IMR-90 (cell line): Measurements from ENCODE around the gene MAJIN. TPM values are rescaled to one million over a fixed set of nuclear protein-coding genes. Genes with fewer than 3 reads are reported as not detected.

Experiments used
- ATAC-seq: fragments of 200-7000 bp; cut with Tn5 transposase; 2 replicates; pipeline ENCODE4 v1.9.1; 2020; ENCODE audit warnings: low read depth, mild to moderate bottlenecking, moderate library complexity
- BruUV-seq: library from RNA; stranded (reverse); fragments of 400-500 nt; replicated peaks from 2 replicates; lab custom pipeline; 2021; lab: Mats Ljungman, UMichigan
- CTCF ChIA-PET: fragments of 300-600 bp; formaldehyde crosslinking; extraction: SDS; loops from one replicate; lab custom pipeline; 2021; ENCODE audit warnings: antibody characterized with exemption; lab: Yijun Ruan, JAX
- POLR2A ChIA-PET: fragments of 300-600 bp; sonication (Branson Sonifier 250); formaldehyde crosslinking; loops from one replicate; lab custom pipeline; 2022; ENCODE audit warnings: antibody characterized with exemption; ENCODE audit not compliant: unreplicated experiment; lab: Charles Lee
- DNase-seq: peaks from one replicate; pipeline ENCODE4 v3.0.0; 2013
- H2AFZ ChIP-seq: replicated peaks from 2 replicates; pipeline ENCODE3; 2013; ENCODE audit warnings: low read length, mild to moderate bottlenecking; ENCODE audit not compliant: poor library complexity
- H2AK5ac ChIP-seq: 2 replicates; pipeline ENCODE4 v1.6.1; 2013; ENCODE audit warnings: low read depth, low read length, inconsistent platforms
- H2AK9ac ChIP-seq: replicated peaks from 2 replicates; pipeline ENCODE3; 2013; ENCODE audit warnings: mild to moderate bottlenecking, low read depth, low read length, moderate library complexity; ENCODE audit not compliant: poor library complexity
- H2BK120ac ChIP-seq: 2 replicates; pipeline ENCODE4 v1.6.1; 2013; ENCODE audit warnings: low read depth, low read length, inconsistent platforms
- H2BK15ac ChIP-seq: 3 replicates; pipeline ENCODE4 v1.6.1; 2013; ENCODE audit warnings: low read depth, low read length, inconsistent platforms
- H2BK20ac ChIP-seq: 2 replicates; pipeline ENCODE4 v1.6.1; 2013; ENCODE audit warnings: low read depth, mild to moderate bottlenecking, inconsistent platforms, low read length, moderate library complexity
- H2BK5ac ChIP-seq: 2 replicates; pipeline ENCODE4 v1.6.1; 2013; ENCODE audit warnings: mild to moderate bottlenecking, low read depth, low read length, inconsistent platforms; ENCODE audit not compliant: poor library complexity, severe bottlenecking
- H3K14ac ChIP-seq: replicated peaks from 2 replicates; pipeline ENCODE4 v1.6.1; 2013; ENCODE audit warnings: low read depth, low read length, inconsistent platforms
- H3K18ac ChIP-seq: 2 replicates; pipeline ENCODE4 v1.6.1; 2013; ENCODE audit warnings: low read depth, low read length, control low read depth
- H3K23ac ChIP-seq: 2 replicates; pipeline ENCODE4 v1.6.1; 2013; ENCODE audit warnings: low read depth, low read length, inconsistent platforms
- H3K27ac ChIP-seq: 2 replicates; pipeline ENCODE4 v1.5.1; 2013; ENCODE audit warnings: mild to moderate bottlenecking, control low read depth, low read length; ENCODE audit not compliant: insufficient read depth
- H3K27me3 ChIP-seq: 2 replicates; pipeline ENCODE4 v1.6.1; 2013; ENCODE audit warnings: low read length; ENCODE audit not compliant: control insufficient read depth, insufficient read depth
- H3K36me3 ChIP-seq: 2 replicates; pipeline ENCODE4 v1.6.1; 2013; ENCODE audit warnings: low read length, mixed read lengths; ENCODE audit not compliant: control insufficient read depth, insufficient read depth
- H3K4ac ChIP-seq: 2 replicates; pipeline ENCODE4 v1.6.1; 2013; ENCODE audit warnings: low read depth, low read length, inconsistent platforms
- H3K4me1 ChIP-seq: 2 replicates; pipeline ENCODE4 v1.6.1; 2013; ENCODE audit warnings: low read length, mixed read lengths; ENCODE audit not compliant: control insufficient read depth, insufficient read depth
- H3K4me2 ChIP-seq: 2 replicates; pipeline ENCODE4 v1.6.1; 2013; ENCODE audit warnings: low read depth, mild to moderate bottlenecking, control low read depth, low read length, moderate library complexity
- H3K4me3 ChIP-seq: 2 replicates; pipeline ENCODE4 v1.5.1; 2013; ENCODE audit warnings: low read depth, mild to moderate bottlenecking, control low read depth, low read length, moderate library complexity; ENCODE audit not compliant: insufficient read depth
- H3K56ac ChIP-seq: 2 replicates; pipeline ENCODE4 v1.6.1; 2013; ENCODE audit warnings: low read length, inconsistent platforms; ENCODE audit not compliant: insufficient read depth; ENCODE audit errors: extremely low read depth
- H3K79me1 ChIP-seq, 2 experiments: 2 replicates each; pipeline ENCODE4 v1.6.1; 2013; ENCODE audit warnings: low read length in 2 of 2, inconsistent platforms in 1 of 2, low read depth in 1 of 2
- H3K9ac ChIP-seq: 2 replicates; pipeline ENCODE4 v1.6.1; 2013; ENCODE audit warnings: low read depth, low read length, control low read depth
- H3K9me1 ChIP-seq: 2 replicates; pipeline ENCODE4 v1.6.1; 2013; ENCODE audit warnings: low read length, inconsistent platforms; ENCODE audit not compliant: insufficient read depth
- H3K9me3 ChIP-seq: 2 replicates; pipeline ENCODE4 v1.6.1; 2013; ENCODE audit warnings: low read length; ENCODE audit not compliant: control insufficient read depth, insufficient read depth
- H4K20me1 ChIP-seq: 2 replicates; pipeline ENCODE4 v1.6.1; 2013; ENCODE audit warnings: low read length, inconsistent platforms; ENCODE audit not compliant: insufficient read depth
- H4K5ac ChIP-seq: 2 replicates; pipeline ENCODE4 v1.6.1; 2013; ENCODE audit warnings: mild to moderate bottlenecking, low read depth, low read length, control low read depth
- H4K8ac ChIP-seq, 2 experiments: 2 replicates each; pipeline ENCODE4 v1.6.1; 2013; ENCODE audit warnings: low read depth in 2 of 2, low read length in 2 of 2, control low read depth in 1 of 2, inconsistent platforms in 1 of 2
- H4K91ac ChIP-seq: 2 replicates; pipeline ENCODE4 v1.6.1; 2013; ENCODE audit warnings: low read depth, low read length, inconsistent platforms; ENCODE audit not compliant: insufficient read depth
- FOS ChIP-seq: fragments of 150-350 bp; IDR thresholded peaks from 2 replicates; pipeline ENCODE4 v1.6.1; 2016; ENCODE audit warnings: low read depth, low read length
- MXI1 ChIP-seq: IDR thresholded peaks from 2 replicates; pipeline ENCODE4 v1.6.1; 2012; ENCODE audit warnings: low read depth, mild to moderate bottlenecking, low read length, moderate library complexity, borderline replicate concordance
- NFE2L2 ChIP-seq: fragments of 150-350 bp; IDR thresholded peaks from 2 replicates; pipeline ENCODE4 v1.6.1; 2016; ENCODE audit warnings: low read depth, mild to moderate bottlenecking, low read length
- RAD21 ChIP-seq: IDR thresholded peaks from 2 replicates; pipeline ENCODE4 v1.6.1; 2012; ENCODE audit warnings: low read length, improper control_type of control experiment
- RCOR1 ChIP-seq: IDR thresholded peaks from 2 replicates; pipeline ENCODE4 v1.6.1; 2012; ENCODE audit warnings: mild to moderate bottlenecking, low read length, improper control_type of control experiment; ENCODE audit not compliant: insufficient replicate concordance
- RFX5 ChIP-seq: IDR thresholded peaks from 2 replicates; pipeline ENCODE4 v1.8.0; 2012; ENCODE audit warnings: low read depth, mild to moderate bottlenecking, low read length, moderate library complexity
- USF2 ChIP-seq: fragments of 150-350 bp; IDR thresholded peaks from 2 replicates; pipeline ENCODE4 v1.6.1; 2017; ENCODE audit warnings: mild to moderate bottlenecking, antibody characterized with exemption, low read length, low read depth
- WGBS, 2 experiments: methylation state at CpG; one replicate each; pipeline versions ENCODE4 v1.1.5 to v1.1.7; 2013; ENCODE audit warnings: missing lambda C conversion rate in 2 of 2; ENCODE audit not compliant: insufficient read length in 1 of 2; ENCODE audit errors: extremely low coverage in 2 of 2; 5-methylcytosine and 5-hydroxymethylcytosine counted together
- dilution Hi-C: fragments of 300-500 bp; cut with HindIII; formaldehyde crosslinking; loops from one replicate; pipeline ENCODE4 v1.14.3; 2018; ENCODE audit warnings: low sequenced_read_pairs; ENCODE audit not compliant: unreplicated experiment
- in situ Hi-C: fragments of 300-500 bp; cut with MboI; formaldehyde crosslinking; loops from 3 replicates; pipeline ENCODE4 v1.14.3; 2019; ENCODE audit warnings: low sequenced_read_pairs, inconsistent platforms, mixed read lengths
- intact Hi-C: fragments of 100-400 bp; cut with micrococcal nuclease; formaldehyde crosslinking; loops from 2 replicates; pipeline ENCODE4 v1.10.0; 2022
- microRNA-seq, 2 experiments: library from miRNA; stranded (forward) in 1 of 2; unstranded in 1 of 2; fragments of 10-50 nt in 1 of 2; fragments of <30 nt in 1 of 2; gene quantifications in 1 of 2; microRNA quantifications in 1 of 2; one replicate each; pipeline versions ENCODE3 to v1.1.0; 2013 to 2020; ENCODE audit not compliant: insufficient read depth in 1 of 2, insufficient read length in 1 of 2, unreplicated experiment in 1 of 2
- polyA plus RNA-seq, 3 experiments: library from polyadenylated mRNA; depleted of rRNA; stranded (reverse); fragments of >200 nt; gene quantifications; 2 replicates each; pipeline ENCODE4 v1.2.3, GENCODE V29; 2012; ENCODE audit warnings: low replicate concordance in 1 of 3
- small RNA-seq, 5 experiments: library from RNA; depleted of rRNA; stranded (forward); fragments of <200 nt; gene quantifications; one replicate each; pipeline ENCODE3, GENCODE V24; 2012
- total RNA-seq: library from RNA; depleted of rRNA; stranded (reverse); fragments of >200 nt; gene quantifications from 2 replicates; pipeline ENCODE4 v1.2.3, GENCODE V29; 2012; rRNA removed

MAJIN gene
- total and polyA plus RNA-seq, 2 of the 4 experiments (the other 2 are of a cell fraction): not detected

- peak overlapping the region; percentile 88 to 96 for H4K8ac ChIP-seq
- peak overlapping the region; percentile 81 for H3K4ac ChIP-seq
- peak overlapping the region; percentile 81 for H2BK120ac ChIP-seq
- peak overlapping the region; percentile 67; the same call in 1 of the 2 replicates for H3K14ac ChIP-seq
- intact Hi-C loops (loop anchor here (1.0 kb wide), 1 partner anchor 41 kb away; no protein-coding TSS in a partner anchor), in situ Hi-C loops (no loop called here), dilution Hi-C loops (no loop called here)
- peak overlapping the region; percentile 77 for H4K91ac ChIP-seq
- peak overlapping the region; percentile 18; the same call in 1 of the 3 replicates for H2BK15ac ChIP-seq
- H3K36me3 ChIP-seq: no peaks in the 10 kb centered on the region
- no peak overlapping the region for H2BK20ac ChIP-seq
- WGBS, 2 experiments: 66% methylated on average over 7 of the region's 8 CpGs; no CpG with 5 or more reads in 1 of the 2 experiments
- DNase-seq (no peak), ATAC-seq (no peak)
- POLR2A ChIA-PET: interaction anchor here (0.6 kb wide), 1 partner anchor 126 kb away, joined by 4 read pairs; the partner anchor contains the start of gene ARL2
- H3K9me3 ChIP-seq: no peaks in the 10 kb centered on the region
- no peak overlapping the region for H2BK5ac ChIP-seq
- H3K56ac ChIP-seq: no peak overlapping the region
- peak overlapping the region; percentile 30; the same call in 1 of the 2 replicates for H3K27ac ChIP-seq
- peaks cover 10% of the 10 kb centered on the region for H3K4me1 ChIP-seq
- BruUV-seq: no TSS peak
- H2AFZ ChIP-seq: peak overlapping the region; percentile 98
- H4K20me1 ChIP-seq: peaks cover 3% of the 10 kb centered on the region; the same call in 1 of the 2 replicates
- TF ChIP-seq MXI1 (no peak), RAD21 (no peak), RFX5 (no peak), USF2 (no peak), FOS (no peak), NFE2L2 (no peak), RCOR1 (no peak)
- H2AK5ac ChIP-seq: peak overlapping the region; percentile 86
- H3K4me3 ChIP-seq: no peak overlapping the region
- peak overlapping the region; percentile 67; the same call in 1 of the 2 replicates for H3K18ac ChIP-seq
- peaks cover 0 to 3% of the 10 kb centered on the region in 2 experiments; a peak in 1 of 4 replicates for H3K79me1 ChIP-seq
- H3K9ac ChIP-seq: 0 out of 2 replicates have a peak overlapping the region, but pooled peaks have one; percentile 49
- peak overlapping the region; percentile 83 for H2AK9ac ChIP-seq
- CTCF ChIA-PET: interaction anchor here (0.5 to 2.2 kb wide), 11 partner anchors 12 to 435 kb away, joined by 3 to 15 read pairs (median 3); partner anchors contain the start of gene CDC42BPG
- H4K5ac ChIP-seq: peak overlapping the region; percentile 65
- H3K27me3 ChIP-seq: no peaks in the 10 kb centered on the region
- peak overlapping the region; percentile 53; the same call in 1 of the 2 replicates for H3K23ac ChIP-seq
- H3K4me2 ChIP-seq: no peak overlapping the region
- peaks cover 12% of the 10 kb centered on the region for H3K9me1 ChIP-seq
Observed at GRCh38 chr11:64888406-64888728, 83.5 kb downstream of the MAJIN start.

Small RNA genes within 50 kb of the gene (microRNA-seq; reads per million reads assigned to microRNA genes)
- gene MIR6749: 0 reads per million in 2 experiments
- gene MIR6750: 0 to 0.73 reads per million in 2 experiments
- 0 reads per million in 2 experiments for gene MIR6879

Small RNA genes within 50 kb of the gene (small RNA-seq; reads per million reads assigned to genes)
- 0 reads per million in 5 experiments for gene MIR6749
- gene MIR6750: 0 reads per million in 5 experiments
- gene MIR6879: 0 reads per million in 5 experiments

Other genes with a start within 250 kb of the MAJIN start
- 0.18 and 0.28 TPM in 2 replicates for gene NRXN2, start 248.9 kb downstream of the MAJIN start, total RNA-seq
- gene NRXN2, start 248.9 kb downstream of the MAJIN start, polyA plus RNA-seq (2012; rRNA removed): 0.13 and 0.22 TPM in 2 replicates
- gene RASGRP2, start 228.0 kb downstream of the MAJIN start, total RNA-seq: not detected in 2 replicates
- gene RASGRP2, start 228.0 kb downstream of the MAJIN start, polyA plus RNA-seq (2012; rRNA removed): 0.82 and 1.2 TPM in 2 replicates
- under 0.01 and 0.18 TPM in 2 replicates for gene PYGM, start 212.1 kb downstream of the MAJIN start, total RNA-seq
- 0.21 and 0.46 TPM in 2 replicates for gene PYGM, start 212.1 kb downstream of the MAJIN start, polyA plus RNA-seq (2012; rRNA removed)
- 56.8 and 76.1 TPM in 2 replicates for gene SF1, start 193.6 kb downstream of the MAJIN start, total RNA-seq
- gene SF1, start 193.6 kb downstream of the MAJIN start, polyA plus RNA-seq (2012; rRNA removed): 75.0 and 88.0 TPM in 2 replicates
- gene MAP4K2, start 168.9 kb downstream of the MAJIN start, total RNA-seq: 9.2 and 11.7 TPM in 2 replicates
- 16.6 and 22.2 TPM in 2 replicates for gene MAP4K2, start 168.9 kb downstream of the MAJIN start, polyA plus RNA-seq (2012; rRNA removed)
- gene MEN1, start 161.6 kb downstream of the MAJIN start, total RNA-seq: 8.8 and 9.4 TPM in 2 replicates
- 35.7 and 44.7 TPM in 2 replicates for gene MEN1, start 161.6 kb downstream of the MAJIN start, polyA plus RNA-seq (2012; rRNA removed)
- under 0.01 TPM in 2 replicates for gene CDC42BPG, start 127.5 kb downstream of the MAJIN start, total RNA-seq
- 0.10 and 0.12 TPM in 2 replicates for gene CDC42BPG, start 127.5 kb downstream of the MAJIN start, polyA plus RNA-seq (2012; rRNA removed)
- gene EHD1, start 93.5 kb downstream of the MAJIN start, total RNA-seq: 107 and 125 TPM in 2 replicates
- gene EHD1, start 93.5 kb downstream of the MAJIN start, polyA plus RNA-seq (2012; rRNA removed): 209 and 216 TPM in 2 replicates
- 3.2 and 3.6 TPM in 2 replicates for gene ATG2A, start 54.9 kb downstream of the MAJIN start, total RNA-seq
- 10.5 and 12.7 TPM in 2 replicates for gene ATG2A, start 54.9 kb downstream of the MAJIN start, polyA plus RNA-seq (2012; rRNA removed)
- 6.4 and 6.5 TPM in 2 replicates for gene PPP2R5B, start 47.4 kb downstream of the MAJIN start, total RNA-seq
- 23.5 and 23.6 TPM in 2 replicates for gene PPP2R5B, start 47.4 kb downstream of the MAJIN start, polyA plus RNA-seq (2012; rRNA removed)
- not detected in 2 replicates for gene GPHA2, start 36.2 kb downstream of the MAJIN start, total RNA-seq
- not detected in 2 replicates for gene GPHA2, start 36.2 kb downstream of the MAJIN start, polyA plus RNA-seq (2012; rRNA removed)
- gene BATF2, start 24.9 kb upstream of the MAJIN start, total RNA-seq: 0.36 and 0.56 TPM in 2 replicates
- gene BATF2, start 24.9 kb upstream of the MAJIN start, polyA plus RNA-seq (2012; rRNA removed): 1.2 and 1.6 TPM in 2 replicates
- 46.4 and 48.9 TPM in 2 replicates for gene ARL2, start 42.1 kb upstream of the MAJIN start, total RNA-seq
- gene ARL2, start 42.1 kb upstream of the MAJIN start, polyA plus RNA-seq (2012; rRNA removed): 152 and 168 TPM in 2 replicates
- gene SNX15, start 55.3 kb upstream of the MAJIN start, total RNA-seq: 8.1 and 9.0 TPM in 2 replicates
- gene SNX15, start 55.3 kb upstream of the MAJIN start, polyA plus RNA-seq (2012; rRNA removed): 15.2 and 16.3 TPM in 2 replicates
- 2.8 and 2.9 TPM in 2 replicates for gene SAC3D1, start 69.1 kb upstream of the MAJIN start, total RNA-seq
- 13.2 and 15.4 TPM in 2 replicates for gene SAC3D1, start 69.1 kb upstream of the MAJIN start, polyA plus RNA-seq (2012; rRNA removed)
- 2.8 and 3.8 TPM in 2 replicates for gene NAALADL1, start 86.4 kb upstream of the MAJIN start, total RNA-seq
- gene NAALADL1, start 86.4 kb upstream of the MAJIN start, polyA plus RNA-seq (2012; rRNA removed): 5.8 and 6.3 TPM in 2 replicates
- 9.1 and 10.0 TPM in 2 replicates for gene CDCA5, start 111.9 kb upstream of the MAJIN start, total RNA-seq
- 14.0 and 14.9 TPM in 2 replicates for gene CDCA5, start 111.9 kb upstream of the MAJIN start, polyA plus RNA-seq (2012; rRNA removed)
- gene ZFPL1, start 112.1 kb upstream of the MAJIN start, total RNA-seq: 24.0 and 27.2 TPM in 2 replicates
- 67.5 and 75.6 TPM in 2 replicates for gene ZFPL1, start 112.1 kb upstream of the MAJIN start, polyA plus RNA-seq (2012; rRNA removed)
- gene VPS51, start 124.1 kb upstream of the MAJIN start, total RNA-seq: 82.5 and 113 TPM in 2 replicates
- 56.3 and 71.2 TPM in 2 replicates for gene VPS51, start 124.1 kb upstream of the MAJIN start, polyA plus RNA-seq (2012; rRNA removed)
- gene TM7SF2, start 139.8 kb upstream of the MAJIN start, total RNA-seq: 4.7 and 5.7 TPM in 2 replicates
- 7.6 and 11.5 TPM in 2 replicates for gene TM7SF2, start 139.8 kb upstream of the MAJIN start, polyA plus RNA-seq (2012; rRNA removed)
- gene ZNHIT2, start 145.6 kb upstream of the MAJIN start, total RNA-seq: 3.6 and 3.9 TPM in 2 replicates
- gene ZNHIT2, start 145.6 kb upstream of the MAJIN start, polyA plus RNA-seq (2012; rRNA removed): 5.9 and 7.7 TPM in 2 replicates
- 189 and 285 TPM in 2 replicates for gene FAU, start 150.0 kb upstream of the MAJIN start, total RNA-seq
- 652 and 804 TPM in 2 replicates for gene FAU, start 150.0 kb upstream of the MAJIN start, polyA plus RNA-seq (2012; rRNA removed)
- 54.2 and 55.2 TPM in 2 replicates for gene MRPL49, start 150.2 kb upstream of the MAJIN start, total RNA-seq
- gene MRPL49, start 150.2 kb upstream of the MAJIN start, polyA plus RNA-seq (2012; rRNA removed): 51.5 and 56.8 TPM in 2 replicates
- 8.3 and 9.5 TPM in 2 replicates for gene SYVN1, start 162.4 kb upstream of the MAJIN start, total RNA-seq
- gene SYVN1, start 162.4 kb upstream of the MAJIN start, polyA plus RNA-seq (2012; rRNA removed): 45.7 and 52.9 TPM in 2 replicates
- gene SPDYC, start 198.1 kb upstream of the MAJIN start, total RNA-seq: not detected in 2 replicates
- not detected in 2 replicates for gene SPDYC, start 198.1 kb upstream of the MAJIN start, polyA plus RNA-seq (2012; rRNA removed)
- 62.8 and 110 TPM in 2 replicates for gene CAPN1, start 209.8 kb upstream of the MAJIN start, total RNA-seq
- gene CAPN1, start 209.8 kb upstream of the MAJIN start, polyA plus RNA-seq (2012; rRNA removed): 182 and 263 TPM in 2 replicates